Panc1 (cell line): ENCODE results near the gene OR7A10. TPM values are rescaled to one million over a fixed set of nuclear protein-coding genes. Genes with fewer than 3 reads are reported as not detected.
"Not testable (repeated sequence)": the region's sequence is repeated elsewhere in the genome, so short reads cannot be mapped to it uniquely, and the experiment has no call there.

ENCODE experiments used
- ATAC-seq: fragments of 200-7000 bp; cut with Tn5 transposase; 2 replicates; pipeline ENCODE4 v1.9.1; 2020; ENCODE audit warnings: mild to moderate bottlenecking, moderate library complexity
- BruUV-seq: library from RNA; stranded (reverse); fragments of 400-500 nt; replicated peaks from 2 replicates; lab custom pipeline; 2021; lab: Mats Ljungman, UMichigan
- CTCF ChIA-PET: fragments of 300-600 bp; sonication (Branson Sonifier 250); formaldehyde crosslinking; loops from one replicate; lab custom pipeline; 2022; ENCODE audit warnings: antibody characterized with exemption; lab: Charles Lee
- POLR2A ChIA-PET: fragments of 300-600 bp; sonication (Branson Sonifier 250); formaldehyde crosslinking; loops from one replicate; lab custom pipeline; 2022; ENCODE audit warnings: antibody characterized with exemption; lab: Charles Lee
- DNase-seq: peaks from one replicate; pipeline ENCODE4 v3.0.0-alpha.2; 2010; ENCODE audit warnings: low read depth, low spot score
- H3K27ac ChIP-seq: 2 replicates; pipeline ENCODE4 v1.5.1; 2011; ENCODE audit warnings: mild to moderate bottlenecking, low read length, inconsistent platforms
- H3K27me3 ChIP-seq: fragments of 200-500 bp; sonication (Bioruptor generic); 2 replicates; pipeline ENCODE4 v1.6.0; 2014; ENCODE audit warnings: low read length, inconsistent platforms; ENCODE audit not compliant: control insufficient read depth, insufficient read depth
- H3K36me3 ChIP-seq: fragments of 200-500 bp; sonication (Bioruptor generic); 2 replicates; pipeline ENCODE4 v1.5.1; 2014; ENCODE audit warnings: inconsistent platforms, mild to moderate bottlenecking, low read length, moderate library complexity; ENCODE audit not compliant: control insufficient read depth, insufficient read depth
- H3K4me1 ChIP-seq: 2 replicates; pipeline ENCODE4 v1.5.1; 2011; ENCODE audit warnings: inconsistent platforms, mild to moderate bottlenecking, low read length, moderate library complexity; ENCODE audit not compliant: control insufficient read depth, insufficient read depth
- H3K4me3 ChIP-seq, 2 experiments: 2 replicates each; pipeline ENCODE4 v1.5.1; 2011 to 2012; ENCODE audit warnings: low read depth in 2 of 2, low read length in 2 of 2, mild to moderate bottlenecking in 2 of 2, inconsistent platforms in 1 of 2, moderate library complexity in 1 of 2
- H3K9me3 ChIP-seq: fragments of 200-500 bp; sonication (Bioruptor generic); 2 replicates; pipeline ENCODE4 v1.5.1; 2014; ENCODE audit warnings: low read depth, mild to moderate bottlenecking, inconsistent platforms, low read length, moderate library complexity; ENCODE audit not compliant: control insufficient read depth, insufficient read depth
- in situ Hi-C: cut with HindIII; loops from 2 replicates; pipeline ENCODE4 v1.10.0; 2016; ENCODE audit warnings: low sequenced_read_pairs, low pct_unique_long_range_greater_than_20kb
- intact Hi-C: fragments of 100-400 bp; cut with micrococcal nuclease; formaldehyde crosslinking; loops from one replicate; pipeline ENCODE4 v1.10.0; 2022; ENCODE audit not compliant: unreplicated experiment
- total RNA-seq: library from RNA; stranded (reverse); gene quantifications from one replicate; pipeline ENCODE4 v1.2.1, GENCODE V29; 2021; ENCODE audit not compliant: unreplicated experiment
- TF ChIP-seq, protein P1 (sequence below), 2 experiments: IDR thresholded peaks; 2 replicates each; pipeline ENCODE4 v1.6.1; 2011 to 2012; ENCODE audit warnings: low read depth in 2 of 2, control low read depth in 1 of 2, low read length in 1 of 2, mild to moderate bottlenecking in 1 of 2, moderate library complexity in 1 of 2; ENCODE audit not compliant: insufficient read depth in 1 of 2
- TF ChIP-seq, protein P2 (sequence below): fragments of 450-650 bp; IDR thresholded peaks from 2 replicates; pipeline ENCODE4 v1.5.1; 2017; ENCODE audit warnings: mild to moderate bottlenecking

OR7A10 gene
- total RNA-seq, 1 experiment from 2014 or later = not detected

DNA sequence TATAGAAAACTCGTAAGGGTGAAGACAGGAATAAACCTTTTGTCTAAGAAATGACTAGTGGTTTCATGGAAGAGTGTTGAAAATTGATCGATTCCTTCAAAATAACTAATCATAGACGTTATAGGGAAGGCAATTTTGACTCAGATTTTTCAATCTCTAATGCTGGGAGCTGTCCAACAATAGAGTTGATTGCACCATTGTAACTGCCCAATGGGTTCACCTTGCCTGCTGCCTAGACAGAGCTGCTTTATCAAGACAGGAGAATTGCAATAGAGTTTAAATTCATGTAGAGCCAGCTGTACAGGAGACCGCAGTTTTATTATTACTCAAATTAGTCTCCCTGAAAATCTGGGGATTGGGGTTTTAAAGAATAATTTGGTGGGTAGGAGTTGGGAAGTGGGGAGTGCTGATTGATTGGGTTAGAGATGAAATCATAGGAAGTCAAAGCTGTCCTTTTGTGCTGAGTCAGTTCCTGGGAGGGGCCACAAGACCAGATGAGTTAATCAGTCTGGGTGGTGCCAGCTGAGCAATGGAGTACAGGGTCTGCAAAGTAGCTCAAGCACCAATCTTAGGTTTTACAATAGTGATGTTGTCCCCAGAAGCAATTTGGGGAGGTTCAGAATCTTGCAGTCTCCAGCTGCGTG lies 53.5 kb downstream of the OR7A10 start:
- Histone ChIP-seq H3K4me1 (no peaks in the 10 kb centered on the region), H3K4me3 (no peak overlapping the region), H3K27ac (no peak overlapping the region), H3K27me3 (no peaks in the 10 kb centered on the region), H3K9me3 (no peaks in the 10 kb centered on the region), H3K36me3 (no peaks in the 10 kb centered on the region)
- in situ Hi-C loops = no loop called here
- POLR2A ChIA-PET = interaction anchor here (0.6 kb wide), 1 partner anchor 15 kb away, joined by 8 read pairs; no protein-coding TSS in a partner anchor
- ATAC-seq (no peak), DNase-seq (no peak)
- TF ChIP-seq, protein P1, sequence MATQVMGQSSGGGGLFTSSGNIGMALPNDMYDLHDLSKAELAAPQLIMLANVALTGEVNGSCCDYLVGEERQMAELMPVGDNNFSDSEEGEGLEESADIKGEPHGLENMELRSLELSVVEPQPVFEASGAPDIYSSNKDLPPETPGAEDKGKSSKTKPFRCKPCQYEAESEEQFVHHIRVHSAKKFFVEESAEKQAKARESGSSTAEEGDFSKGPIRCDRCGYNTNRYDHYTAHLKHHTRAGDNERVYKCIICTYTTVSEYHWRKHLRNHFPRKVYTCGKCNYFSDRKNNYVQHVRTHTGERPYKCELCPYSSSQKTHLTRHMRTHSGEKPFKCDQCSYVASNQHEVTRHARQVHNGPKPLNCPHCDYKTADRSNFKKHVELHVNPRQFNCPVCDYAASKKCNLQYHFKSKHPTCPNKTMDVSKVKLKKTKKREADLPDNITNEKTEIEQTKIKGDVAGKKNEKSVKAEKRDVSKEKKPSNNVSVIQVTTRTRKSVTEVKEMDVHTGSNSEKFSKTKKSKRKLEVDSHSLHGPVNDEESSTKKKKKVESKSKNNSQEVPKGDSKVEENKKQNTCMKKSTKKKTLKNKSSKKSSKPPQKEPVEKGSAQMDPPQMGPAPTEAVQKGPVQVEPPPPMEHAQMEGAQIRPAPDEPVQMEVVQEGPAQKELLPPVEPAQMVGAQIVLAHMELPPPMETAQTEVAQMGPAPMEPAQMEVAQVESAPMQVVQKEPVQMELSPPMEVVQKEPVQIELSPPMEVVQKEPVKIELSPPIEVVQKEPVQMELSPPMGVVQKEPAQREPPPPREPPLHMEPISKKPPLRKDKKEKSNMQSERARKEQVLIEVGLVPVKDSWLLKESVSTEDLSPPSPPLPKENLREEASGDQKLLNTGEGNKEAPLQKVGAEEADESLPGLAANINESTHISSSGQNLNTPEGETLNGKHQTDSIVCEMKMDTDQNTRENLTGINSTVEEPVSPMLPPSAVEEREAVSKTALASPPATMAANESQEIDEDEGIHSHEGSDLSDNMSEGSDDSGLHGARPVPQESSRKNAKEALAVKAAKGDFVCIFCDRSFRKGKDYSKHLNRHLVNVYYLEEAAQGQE (IDR thresholded peaks at IDR 0.05; ENCODE audit: insufficient read depth in 1 of 2, low read depth in 2 of 2, low read length in 1 of 2) = 0 out of 4 replicates have a peak, but pooled peaks of 1 of the 2 experiments have one; percentile 25
- TF ChIP-seq, protein P2, sequence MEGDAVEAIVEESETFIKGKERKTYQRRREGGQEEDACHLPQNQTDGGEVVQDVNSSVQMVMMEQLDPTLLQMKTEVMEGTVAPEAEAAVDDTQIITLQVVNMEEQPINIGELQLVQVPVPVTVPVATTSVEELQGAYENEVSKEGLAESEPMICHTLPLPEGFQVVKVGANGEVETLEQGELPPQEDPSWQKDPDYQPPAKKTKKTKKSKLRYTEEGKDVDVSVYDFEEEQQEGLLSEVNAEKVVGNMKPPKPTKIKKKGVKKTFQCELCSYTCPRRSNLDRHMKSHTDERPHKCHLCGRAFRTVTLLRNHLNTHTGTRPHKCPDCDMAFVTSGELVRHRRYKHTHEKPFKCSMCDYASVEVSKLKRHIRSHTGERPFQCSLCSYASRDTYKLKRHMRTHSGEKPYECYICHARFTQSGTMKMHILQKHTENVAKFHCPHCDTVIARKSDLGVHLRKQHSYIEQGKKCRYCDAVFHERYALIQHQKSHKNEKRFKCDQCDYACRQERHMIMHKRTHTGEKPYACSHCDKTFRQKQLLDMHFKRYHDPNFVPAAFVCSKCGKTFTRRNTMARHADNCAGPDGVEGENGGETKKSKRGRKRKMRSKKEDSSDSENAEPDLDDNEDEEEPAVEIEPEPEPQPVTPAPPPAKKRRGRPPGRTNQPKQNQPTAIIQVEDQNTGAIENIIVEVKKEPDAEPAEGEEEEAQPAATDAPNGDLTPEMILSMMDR = no peak
- intact Hi-C loops = no loop called here
- no TSS peak for BruUV-seq
- CTCF ChIA-PET = no interaction called here

DNA sequence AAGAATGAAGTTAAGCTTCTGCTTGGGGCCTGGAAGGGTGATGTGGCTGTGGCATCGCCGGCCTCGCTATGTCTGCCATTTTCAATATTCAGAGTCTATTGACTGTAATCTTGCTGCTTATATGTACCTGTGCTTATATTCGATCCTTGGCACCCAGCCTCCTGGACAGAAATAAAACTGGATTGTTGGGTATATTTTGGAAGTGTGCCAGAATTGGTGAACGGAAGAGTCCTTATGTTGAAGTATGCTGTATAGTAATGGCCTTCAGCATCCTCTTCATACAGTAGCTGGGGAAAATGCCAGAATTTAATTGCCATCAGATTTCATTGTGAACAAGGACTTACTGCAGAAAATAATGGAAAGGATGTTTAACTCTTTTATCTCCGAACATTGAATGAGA lies 56.5 kb downstream of the OR7A10 start:
- in situ Hi-C loops, BruUV-seq, H3K27ac ChIP-seq, H3K4me3 ChIP-seq, ATAC-seq, H3K36me3 ChIP-seq, H3K9me3 ChIP-seq, H3K27me3 ChIP-seq, DNase-seq, H3K4me1 ChIP-seq, intact Hi-C loops: not testable (repeated sequence)
- ChIA-PET CTCF (interaction anchor here (0.6 kb wide), 1 partner anchor 92 kb away, joined by 4 read pairs; no protein-coding TSS in a partner anchor), POLR2A (interaction anchor here (0.6 kb wide), 1 partner anchor 204 kb away, joined by 5 read pairs; no protein-coding TSS in a partner anchor)

Other genes with a start within 250 kb of the OR7A10 start
- not detected for gene ADGRE3, start 174.1 kb downstream of the OR7A10 start, total RNA-seq
- 9.2 TPM for gene ZNF333, start 158.9 kb downstream of the OR7A10 start, total RNA-seq
- 0.21 TPM for gene ADGRE2, start 70.4 kb downstream of the OR7A10 start, total RNA-seq
- gene OR7A5, start 13.7 kb downstream of the OR7A10 start, total RNA-seq = not detected
- gene OR7C1, start 13.7 kb downstream of the OR7A10 start, total RNA-seq = not detected
- gene OR7A17, start 37.2 kb upstream of the OR7A10 start, total RNA-seq = not detected
- not detected for gene OR7C2, start 92.6 kb upstream of the OR7A10 start, total RNA-seq
- gene SLC1A6, start 130.9 kb upstream of the OR7A10 start, total RNA-seq = 0.15 TPM
- gene CASP14, start 200.6 kb upstream of the OR7A10 start, total RNA-seq = not detected
- gene OR1I1, start 233.3 kb upstream of the OR7A10 start, total RNA-seq = not detected